Amniotic stem cell (primary cell): ENCODE data around the gene RCN1.
"Not testable (repeated sequence)": the region's sequence is repeated elsewhere in the genome, so short reads cannot be mapped to it uniquely, and the experiment has no call there.

ENCODE experiments used
- DNase-seq: peaks from one replicate; lab custom pipeline; 2025; lab: John Stamatoyannopoulos, UW

Gene RCN1

GRCh38 chr11:32113200-32113919 lies 22.5 kb downstream of the RCN1 start:
- no peak for DNase-seq

- DNase-seq, result no peak
These were observed 23.0 kb downstream of the RCN1 start for GRCh38 chr11:32113920-32114203.

GRCh38 chr11:32115446-32115845 lies 24.6 kb downstream of the RCN1 start:
- no peak for DNase-seq

- DNase-seq, result no peak
These were observed 25.8 kb downstream of the RCN1 start for GRCh38 chr11:32116668-32117067.

GRCh38 chr11:32118025-32118974 lies 27.4 kb downstream of the RCN1 start:
- no peak for DNase-seq

- not testable (repeated sequence) for DNase-seq
These were observed 28.3 kb downstream of the RCN1 start for GRCh38 chr11:32119139-32119538.

GRCh38 chr11:32121012-32121411 lies 30.1 kb downstream of the RCN1 start:
- DNase-seq, result no peak

GRCh38 chr11:32122200-32122599 lies 31.3 kb downstream of the RCN1 start:
- DNase-seq, result no peak

- DNase-seq, result no peak
These were observed 40.4 kb downstream of the RCN1 start for GRCh38 chr11:32131321-32131720.

DNA sequence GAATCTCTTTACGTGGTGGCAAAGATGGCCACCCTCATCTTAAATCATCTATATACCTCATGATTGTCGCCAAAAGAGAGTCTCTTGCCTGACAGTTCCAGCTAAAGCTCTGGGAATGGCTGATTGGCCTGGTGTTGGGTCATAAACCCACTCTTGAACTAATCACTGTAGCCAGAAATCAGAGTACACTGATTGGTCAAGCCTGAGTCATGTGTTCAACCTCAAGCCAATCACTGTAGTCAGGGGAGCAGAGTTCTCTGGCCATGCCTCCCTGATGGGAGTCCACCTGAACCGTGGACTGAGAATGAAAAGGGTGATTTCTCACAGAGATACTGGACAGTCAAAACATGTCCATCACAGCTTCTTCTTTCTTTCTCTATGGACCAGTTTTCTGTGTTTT lies 45.8 kb downstream of the RCN1 start:
- DNase-seq, result no peak

DNA sequence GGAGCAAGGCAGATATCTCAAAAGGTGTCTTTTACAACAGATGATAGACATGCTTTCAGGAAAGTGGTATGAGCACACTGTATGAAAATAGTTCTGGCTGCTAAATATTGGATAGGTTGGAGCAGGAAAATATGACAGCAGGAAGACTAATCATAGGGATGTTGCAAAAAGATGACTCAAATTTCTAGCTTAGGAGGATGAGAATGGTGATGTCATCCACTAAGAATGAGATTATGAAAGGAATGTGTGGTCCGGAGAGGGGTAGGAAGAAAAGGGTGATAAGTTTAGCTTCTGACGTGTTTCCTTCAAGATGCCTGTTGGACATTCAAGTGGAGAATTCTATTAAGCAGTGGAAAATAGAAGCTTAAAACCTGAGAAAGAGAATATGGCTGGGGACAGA lies 46.4 kb downstream of the RCN1 start:
- DNase-seq, result peak; percentile 87

DNA sequence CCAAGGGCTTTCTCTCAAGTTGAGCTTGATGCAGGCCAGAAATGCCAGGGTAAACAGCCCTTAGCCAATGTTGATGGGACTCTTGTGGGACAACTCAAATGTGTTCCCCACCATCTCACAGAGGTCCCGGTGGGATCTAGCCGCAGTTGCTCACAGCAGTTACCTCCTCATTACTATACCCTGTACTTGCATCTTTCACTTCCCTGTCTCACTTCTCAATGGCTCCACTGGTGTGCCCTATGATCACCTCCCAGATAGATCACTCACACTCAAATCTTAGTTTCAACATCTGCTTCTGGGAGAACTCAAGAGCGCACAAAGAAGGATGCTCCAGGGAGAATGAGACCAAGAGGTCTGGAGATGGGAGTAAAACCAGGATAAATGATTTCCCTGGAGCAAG lies 47.0 kb downstream of the RCN1 start:
- no peak for DNase-seq

- DNase-seq, result no peak
These were observed 48.0 kb downstream of the RCN1 start for GRCh38 chr11:32138902-32139301.

- no peak for DNase-seq
These were observed 49.1 kb downstream of the RCN1 start for GRCh38 chr11:32139896-32140520.

DNA sequence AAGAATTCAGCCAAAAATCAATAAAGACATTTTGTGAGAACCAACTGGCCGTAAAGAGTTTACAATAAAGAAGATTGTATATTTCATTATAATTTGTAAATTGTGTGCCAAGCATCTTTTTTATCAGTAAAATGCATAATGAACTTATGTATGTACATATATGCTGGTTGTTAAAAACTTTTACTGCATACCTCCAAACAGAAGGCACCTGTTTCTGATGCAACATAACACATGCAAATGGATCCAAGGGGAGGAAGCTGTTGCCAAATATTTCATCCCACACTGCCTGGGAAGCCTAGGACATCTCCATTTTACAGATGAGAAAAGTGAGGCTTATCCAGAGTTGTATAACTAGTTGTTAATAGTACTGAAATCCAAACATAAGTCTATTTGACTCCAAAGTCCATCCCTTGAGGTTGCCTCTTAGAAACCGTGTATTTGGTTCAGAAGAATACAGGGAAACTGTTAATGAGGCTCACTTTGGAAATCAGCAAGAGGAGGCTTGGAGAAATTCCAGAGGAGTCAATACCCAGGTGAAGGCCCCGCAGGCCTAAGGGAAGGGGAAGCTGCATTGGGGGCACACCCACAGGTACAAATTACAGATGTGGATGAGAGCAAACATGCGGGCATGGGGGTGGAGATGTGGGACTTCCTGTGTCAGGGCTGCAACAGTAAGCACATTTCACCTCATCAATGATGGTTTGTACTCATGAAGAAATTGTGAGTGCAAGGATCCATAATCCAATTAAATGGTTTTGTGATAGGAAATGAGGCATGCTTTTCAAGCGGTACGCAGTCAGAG lies 51.1 kb downstream of the RCN1 start:
- no peak for DNase-seq

DNA sequence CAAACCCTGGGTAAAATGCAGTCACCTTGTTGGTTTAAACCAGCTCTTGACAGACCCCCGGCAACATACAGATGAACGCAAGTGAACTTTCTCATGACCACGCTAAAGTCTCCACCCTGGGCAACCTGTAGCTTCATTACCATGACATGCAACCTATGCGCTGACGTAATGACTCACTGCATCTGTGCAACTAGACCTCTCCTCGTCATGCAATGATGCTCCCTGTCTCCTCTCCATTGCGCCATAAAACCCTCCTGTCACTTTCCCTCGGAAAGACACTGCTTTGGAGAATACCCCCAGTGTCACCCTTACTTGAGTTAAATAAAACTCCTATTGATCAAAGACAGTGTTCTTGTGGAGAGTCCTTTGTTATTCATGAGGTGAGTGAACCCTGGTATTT lies 52.5 kb downstream of the RCN1 start:
- DNase-seq, result no peak

GRCh38 chr11:32145282-32145681 lies 54.4 kb downstream of the RCN1 start:
- DNase-seq, result no peak

DNA sequence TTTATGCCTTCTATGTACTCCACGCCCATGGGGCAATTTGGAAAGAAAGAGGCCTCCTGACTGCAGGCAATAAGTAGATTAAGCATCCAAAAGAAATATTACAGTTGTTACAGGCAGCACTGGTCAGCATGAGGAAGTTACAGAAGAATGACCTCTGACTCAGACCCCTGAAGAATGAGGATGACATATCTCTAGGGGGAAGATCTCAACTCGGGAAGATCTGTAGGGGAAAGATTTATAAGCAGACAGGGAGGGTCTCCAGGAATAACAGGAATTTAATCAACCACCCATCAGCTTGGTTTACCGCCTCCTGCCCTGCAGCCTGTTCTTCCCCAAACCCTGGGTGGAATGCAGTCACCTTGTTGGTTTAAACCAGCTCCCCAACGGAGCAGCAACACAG lies 58.0 kb downstream of the RCN1 start:
- no peak for DNase-seq

DNA sequence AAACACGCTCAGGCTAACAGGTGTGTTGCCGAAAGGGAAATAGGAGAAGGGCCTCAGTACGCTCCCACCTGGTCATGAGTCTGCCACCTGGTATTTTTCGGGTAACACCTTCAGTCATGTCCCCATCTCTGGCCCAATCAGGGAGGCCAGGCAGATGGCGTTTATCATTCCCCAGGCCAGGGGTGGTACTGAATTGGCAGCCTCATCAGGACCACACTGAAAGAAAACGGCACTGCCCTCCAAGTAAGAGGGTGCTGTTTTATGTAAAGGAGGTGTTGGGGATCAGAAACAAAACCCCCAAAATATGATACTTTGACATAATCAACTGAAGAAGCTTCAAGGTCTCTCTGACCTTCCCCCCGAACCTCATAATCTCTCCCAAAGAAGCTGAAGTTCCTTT lies 58.9 kb downstream of the RCN1 start:
- DNase-seq, result no peak

DNA sequence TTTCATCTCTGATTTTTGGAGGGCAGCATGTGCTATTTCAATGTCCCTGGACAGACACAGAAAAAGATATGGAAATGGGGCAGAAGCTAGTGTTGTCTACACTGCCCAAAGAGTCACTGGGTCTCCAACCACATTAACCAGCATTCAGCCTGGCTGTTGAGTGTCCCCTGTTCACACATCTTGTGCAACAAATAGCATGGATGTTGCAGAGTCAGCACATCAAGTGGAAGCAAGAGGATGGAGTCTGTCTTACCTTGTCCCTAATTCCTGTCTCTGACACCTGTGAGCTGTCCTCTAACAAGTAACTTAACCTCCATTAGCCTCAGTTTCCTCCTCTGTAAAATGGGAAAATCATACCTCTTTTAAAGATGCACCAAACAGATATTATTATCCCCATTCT lies 60.2 kb downstream of the RCN1 start:
- DNase-seq, result no peak

DNA sequence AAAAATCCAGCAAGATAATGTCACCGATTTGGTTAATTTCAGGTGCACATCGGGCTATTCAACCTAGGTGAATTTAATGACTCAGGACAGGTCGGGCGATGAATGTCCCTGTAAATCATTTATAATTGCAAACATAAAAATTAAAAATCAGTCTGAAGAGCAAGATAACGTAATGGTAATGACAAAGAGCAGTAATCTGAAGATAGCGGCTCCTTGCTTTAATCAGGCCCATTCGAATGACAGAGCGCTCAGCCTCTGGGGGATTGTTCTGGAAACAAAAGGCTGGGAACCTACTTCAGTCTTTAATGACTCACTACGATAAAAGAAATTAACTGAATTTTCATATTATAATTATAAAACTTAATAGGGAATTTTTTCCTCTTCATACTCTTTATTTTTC lies 61.3 kb downstream of the RCN1 start:
- no peak for DNase-seq

GRCh38 chr11:32152821-32153220 lies 61.9 kb downstream of the RCN1 start:
- no peak for DNase-seq
